ENCODE data around the gene SNRNP48.

DNA sequence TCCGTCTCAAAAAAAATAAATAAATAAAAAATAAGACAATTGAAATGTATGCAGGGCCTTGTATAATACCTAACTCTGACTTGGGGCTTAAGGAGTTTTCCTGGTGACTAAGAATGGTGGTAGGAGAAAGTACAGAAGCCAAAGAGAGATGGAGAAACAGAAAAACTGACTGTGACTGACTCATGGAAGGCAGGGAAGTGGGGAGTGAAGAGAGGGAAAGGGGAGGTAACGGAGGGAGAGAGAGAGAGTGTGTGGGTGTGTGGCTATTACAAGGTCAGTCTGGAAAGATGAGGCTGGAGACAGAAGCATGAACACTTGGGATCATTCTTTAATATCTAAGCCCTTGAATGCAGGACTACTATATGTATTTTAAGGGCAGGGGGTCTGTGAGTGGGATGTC, 38.5 kb downstream of the SNRNP48 start:
- no peak for TF ChIP-seq CTCF (IDR thresholded peaks at IDR 0.05; ENCODE audit: extremely low read depth in 1 of 2, insufficient read depth in 1 of 2, low read depth in 1 of 2, low read length in 2 of 2)
- no peak for TF ChIP-seq EZH2 (IDR thresholded peaks at IDR 0.05; ENCODE audit: borderline replicate concordance, low read depth, low read length, severe bottlenecking)
- TF ChIP-seq MAX (IDR thresholded peaks at IDR 0.05; ENCODE audit: insufficient read depth, insufficient read length): no peak

Measured in endothelial cell of umbilical vein (primary cell).